ENCODE measurements around the gene FOXL3.

The FOXL3 gene

GRCh38 chr7:280461-280860, 9.5 kb upstream of the FOXL3 start:
- POLR2A ChIA-PET: no interaction called here
- no peak for DNase-seq (ENCODE audit: extremely low spot score)
- TF ChIP-seq PKNOX1 (IDR thresholded peaks at IDR 0.05) (no peak), BHLHE40 (IDR thresholded peaks at IDR 0.05; ENCODE audit: borderline replicate concordance) (no peak), CTBP1 (IDR thresholded peaks at IDR 0.05; ENCODE audit: borderline replicate concordance) (no peak), SUZ12 (IDR thresholded peaks at IDR 0.05) (no peak), NFRKB (IDR thresholded peaks at IDR 0.05) (no peak), ARNT (IDR thresholded peaks at IDR 0.05) (no peak), LEF1 (IDR thresholded peaks at IDR 0.05; ENCODE audit: borderline replicate concordance) (no peak), TARDBP (IDR thresholded peaks at IDR 0.05) (no peak), ZNF384 (IDR thresholded peaks at IDR 0.05) (no peak), FOXA1 (IDR thresholded peaks at IDR 0.05) (no peak), HDGF (IDR thresholded peaks at IDR 0.05; ENCODE audit: borderline replicate concordance) (no peak), FOXK2 (IDR thresholded peaks at IDR 0.05) (no peak), SP1 (IDR thresholded peaks at IDR 0.05) (no peak), ELF4 (IDR thresholded peaks at IDR 0.05) (no peak), FOXM1 (IDR thresholded peaks at IDR 0.05; ENCODE audit: borderline replicate concordance) (no peak), L3MBTL2 (conservative IDR thresholded peaks at IDR 0.05) (no peak)
- CTCF ChIA-PET: no interaction called here

GRCh38 chr7:281637-282036, 8.3 kb upstream of the FOXL3 start:
- no peak for DNase-seq (ENCODE audit: extremely low spot score)
- TF ChIP-seq LEF1 (IDR thresholded peaks at IDR 0.05; ENCODE audit: borderline replicate concordance): no peak
- no peak for TF ChIP-seq PKNOX1 (IDR thresholded peaks at IDR 0.05)
- TF ChIP-seq ELF4 (IDR thresholded peaks at IDR 0.05): no peak
- TF ChIP-seq L3MBTL2 (conservative IDR thresholded peaks at IDR 0.05): no peak
- TF ChIP-seq BHLHE40 (IDR thresholded peaks at IDR 0.05; ENCODE audit: borderline replicate concordance): no peak
- no peak for TF ChIP-seq TARDBP (IDR thresholded peaks at IDR 0.05)
- TF ChIP-seq FOXK2 (IDR thresholded peaks at IDR 0.05): no peak
- TF ChIP-seq ZNF384 (IDR thresholded peaks at IDR 0.05): no peak
- TF ChIP-seq SUZ12 (IDR thresholded peaks at IDR 0.05): no peak
- TF ChIP-seq ARNT (IDR thresholded peaks at IDR 0.05): no peak
- no peak for TF ChIP-seq SP1 (IDR thresholded peaks at IDR 0.05)
- TF ChIP-seq HDGF (IDR thresholded peaks at IDR 0.05; ENCODE audit: borderline replicate concordance): no peak
- no peak for TF ChIP-seq FOXA1 (IDR thresholded peaks at IDR 0.05)
- TF ChIP-seq NFRKB (IDR thresholded peaks at IDR 0.05): no peak
- TF ChIP-seq FOXM1 (IDR thresholded peaks at IDR 0.05; ENCODE audit: borderline replicate concordance): no peak
- no peak for TF ChIP-seq CTBP1 (IDR thresholded peaks at IDR 0.05; ENCODE audit: borderline replicate concordance)
- POLR2A ChIA-PET: no interaction called here
- CTCF ChIA-PET: no interaction called here

DNA sequence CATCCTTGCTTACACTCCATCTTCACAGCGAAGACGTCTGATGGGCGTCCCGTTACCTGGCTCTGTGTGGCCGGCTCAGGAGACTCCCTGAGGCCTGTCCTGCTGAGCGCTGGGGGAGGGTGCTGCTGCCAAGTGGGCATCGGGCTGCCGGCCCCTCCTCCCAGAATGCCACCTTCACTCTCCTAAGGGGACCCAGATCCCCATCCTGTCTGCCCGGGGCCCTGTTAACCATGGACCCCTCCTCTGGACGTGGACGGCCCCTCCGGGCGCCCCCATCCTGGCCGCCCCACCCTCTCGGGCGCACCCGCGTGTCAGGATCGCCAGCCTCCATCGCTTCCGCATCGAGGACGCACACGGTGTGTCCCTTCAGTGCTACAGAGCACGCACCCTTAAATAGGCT, 7.3 kb upstream of the FOXL3 start:
- no peak for DNase-seq (ENCODE audit: extremely low spot score)
- ChIA-PET POLR2A (no interaction called here), CTCF (no interaction called here)
- TF ChIP-seq L3MBTL2 (conservative IDR thresholded peaks at IDR 0.05) (no peak), SUZ12 (IDR thresholded peaks at IDR 0.05) (no peak), TARDBP (IDR thresholded peaks at IDR 0.05) (no peak), SP1 (IDR thresholded peaks at IDR 0.05) (no peak), ELF4 (IDR thresholded peaks at IDR 0.05) (no peak), FOXA1 (IDR thresholded peaks at IDR 0.05) (no peak), PKNOX1 (IDR thresholded peaks at IDR 0.05) (no peak), HDGF (IDR thresholded peaks at IDR 0.05; ENCODE audit: borderline replicate concordance) (no peak), FOXK2 (IDR thresholded peaks at IDR 0.05) (no peak), CTBP1 (IDR thresholded peaks at IDR 0.05; ENCODE audit: borderline replicate concordance) (no peak), FOXM1 (IDR thresholded peaks at IDR 0.05; ENCODE audit: borderline replicate concordance) (no peak), NFRKB (IDR thresholded peaks at IDR 0.05) (no peak), LEF1 (IDR thresholded peaks at IDR 0.05; ENCODE audit: borderline replicate concordance) (no peak), ZNF384 (IDR thresholded peaks at IDR 0.05) (no peak)

DNA sequence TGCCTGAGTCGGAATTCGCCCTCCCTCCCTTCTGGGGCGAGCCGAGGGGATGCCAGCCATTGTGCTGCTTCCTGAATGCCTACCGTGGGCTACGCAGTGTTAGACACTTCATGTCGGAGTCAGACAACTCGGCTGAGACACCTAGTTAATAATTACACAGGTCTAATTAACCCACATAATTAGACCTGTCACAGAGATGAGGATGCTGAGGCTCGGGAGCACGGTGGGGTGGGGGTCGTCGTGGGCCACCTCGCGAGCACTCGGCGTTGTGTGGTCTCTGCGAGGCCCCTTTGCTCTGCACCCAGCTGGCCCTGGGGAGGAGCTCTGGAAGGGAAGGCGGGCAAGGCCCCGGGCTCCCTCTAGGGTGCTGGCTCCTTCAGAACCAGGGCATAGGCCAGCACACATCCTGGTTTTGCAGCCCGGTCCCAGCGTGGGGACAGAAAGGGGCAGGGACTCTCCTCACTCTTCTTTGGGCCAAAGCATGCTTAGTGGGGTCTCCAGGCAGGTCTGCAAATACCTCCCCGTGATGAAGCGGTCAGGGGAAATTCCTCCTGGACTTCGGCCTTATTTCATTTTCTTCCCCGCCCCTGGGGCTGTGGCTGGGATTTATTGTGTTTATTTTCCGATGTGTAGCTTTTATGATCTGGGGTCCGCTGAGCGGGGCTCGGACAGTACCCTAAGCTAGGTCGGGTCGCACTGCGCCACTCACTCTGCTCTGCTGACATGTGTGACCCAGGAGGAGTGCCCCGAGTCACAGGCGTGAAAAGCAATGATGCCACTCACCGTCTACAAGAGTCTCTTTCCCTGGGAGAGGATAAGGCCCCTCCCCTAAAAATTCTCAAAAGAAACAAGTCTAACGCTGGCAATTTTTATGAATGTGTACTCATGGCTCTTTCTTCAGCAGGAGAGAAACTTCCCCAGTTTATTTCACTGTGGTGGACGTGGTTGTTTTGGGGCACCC, 4.9 kb upstream of the FOXL3 start:
- ChIA-PET POLR2A (no interaction called here), CTCF (no interaction called here)
- no peak for DNase-seq (ENCODE audit: extremely low spot score)
- TF ChIP-seq SUZ12 (IDR thresholded peaks at IDR 0.05) (no peak), FOXK2 (IDR thresholded peaks at IDR 0.05) (no peak), LEF1 (IDR thresholded peaks at IDR 0.05; ENCODE audit: borderline replicate concordance) (no peak), BHLHE40 (IDR thresholded peaks at IDR 0.05; ENCODE audit: borderline replicate concordance) (no peak), ARNT (IDR thresholded peaks at IDR 0.05) (no peak), ELF4 (IDR thresholded peaks at IDR 0.05) (no peak), FOXA1 (IDR thresholded peaks at IDR 0.05) (no peak), L3MBTL2 (conservative IDR thresholded peaks at IDR 0.05) (no peak), PKNOX1 (IDR thresholded peaks at IDR 0.05) (no peak), CTBP1 (IDR thresholded peaks at IDR 0.05; ENCODE audit: borderline replicate concordance) (no peak), ZNF384 (IDR thresholded peaks at IDR 0.05) (no peak), NFRKB (IDR thresholded peaks at IDR 0.05) (no peak), TARDBP (IDR thresholded peaks at IDR 0.05) (no peak), FOXM1 (IDR thresholded peaks at IDR 0.05; ENCODE audit: borderline replicate concordance) (no peak), SP1 (IDR thresholded peaks at IDR 0.05) (no peak), HDGF (IDR thresholded peaks at IDR 0.05; ENCODE audit: borderline replicate concordance) (no peak)

- ChIA-PET POLR2A (no interaction called here), CTCF (no interaction called here)
- no peak for DNase-seq (ENCODE audit: extremely low spot score)
- TF ChIP-seq SUZ12 (IDR thresholded peaks at IDR 0.05) (no peak), ARNT (IDR thresholded peaks at IDR 0.05) (no peak), FOXK2 (IDR thresholded peaks at IDR 0.05) (no peak)
Observed at GRCh38 chr7:285731-286130, 4.2 kb upstream of the FOXL3 start.

Data from HEK293T (cell line).